Renal cortex interstitium (tissue), 11 donors: Measurements from ENCODE around the gene MAFF. TPM values are rescaled to one million over a fixed set of nuclear protein-coding genes. Genes with fewer than 3 reads are reported as not detected.
A peak's percentile ranks its signal among the peaks of the same experiment; 100 is the strongest.

Source experiments
- DNase-seq, 11 donors: peaks; one replicate each; pipeline ENCODE4 v3.0.0-alpha.2; 2013; ENCODE audit warnings: low read depth in 9 of 11, low spot score in 4 of 11; ENCODE audit errors: extremely low read depth in 1 of 11
- polyA plus RNA-seq, 3 donors: library from polyadenylated mRNA; unstranded; fragments of 120-200 nt; gene quantifications; one replicate each; pipeline ENCODE4 v1.2.1, GENCODE V29; 2013; ENCODE audit not compliant: insufficient read length in 3 of 3

MAFF gene
- polyA plus RNA-seq, 3 donors: 2.6 to 6.6 (median 3.1) TPM

GRCh38 chr22:38196791-38197419 lies 4.9 kb upstream of the MAFF start:
- no peak for DNase-seq

GRCh38 chr22:38199826-38200559 lies 1.8 kb upstream of the MAFF start:
- DNase-seq: no peak

GRCh38 chr22:38201371-38201710 lies 453 bp upstream of the MAFF start:
- DNase-seq: no peak

- DNase-seq: peak in 5 of 11 donors; percentile 63 to 73 (median 69)
Measured at GRCh38 chr22:38202437-38203089, 769 bp downstream of the MAFF start.

GRCh38 chr22:38203090-38203810 lies 1.5 kb downstream of the MAFF start:
- no peak for DNase-seq

- no peak for DNase-seq
Measured at GRCh38 chr22:38203855-38204514, 2.2 kb downstream of the MAFF start.

GRCh38 chr22:38204784-38205183 lies 3.0 kb downstream of the MAFF start:
- no peak for DNase-seq

GRCh38 chr22:38205261-38206128 lies 3.7 kb downstream of the MAFF start:
- DNase-seq: no peak

- DNase-seq: no peak
Measured at GRCh38 chr22:38207898-38208432, 6.2 kb downstream of the MAFF start.

GRCh38 chr22:38208551-38208968 lies 6.8 kb downstream of the MAFF start:
- no peak for DNase-seq

GRCh38 chr22:38211556-38211955 lies 9.8 kb downstream of the MAFF start:
- no peak for DNase-seq

GRCh38 chr22:38212442-38212841 lies 10.6 kb downstream of the MAFF start:
- DNase-seq: no peak

GRCh38 chr22:38213319-38213989 lies 11.7 kb downstream of the MAFF start:
- no peak for DNase-seq

GRCh38 chr22:38213990-38214301 lies 12.2 kb downstream of the MAFF start:
- DNase-seq: no peak

- peak in 4 of 11 donors; percentile 39 to 60 (median 54) for DNase-seq
Measured at GRCh38 chr22:38214302-38215056, 12.7 kb downstream of the MAFF start.

GRCh38 chr22:38215156-38216038 lies 13.6 kb downstream of the MAFF start:
- DNase-seq: no peak
